Activated CD4-positive, alpha-beta memory T cell treated with anti-CD3 and anti-CD28 coated beads, Interleukin-2, amount 10 ng/mL, durations not matched to agents 7 days and 5 days (primary cell): ENCODE measurements around the gene KIAA0040. TPM values are rescaled to one million over a fixed set of nuclear protein-coding genes. Genes with fewer than 3 reads are reported as not detected.
A peak's percentile ranks its signal among the peaks of the same experiment; 100 is the strongest.

Source experiments
- CTCF ChIA-PET: fragments of 350-600 bp; sonication (Branson Sonifier 250); formaldehyde crosslinking; loops from one replicate; lab custom pipeline; 2021; ENCODE audit warnings: antibody characterized with exemption, inconsistent platforms; lab: Charles Lee
- POLR2A ChIA-PET: fragments of 350-600 bp; sonication (Branson Sonifier 250); formaldehyde crosslinking; loops from one replicate; lab custom pipeline; 2021; ENCODE audit warnings: antibody characterized with exemption; lab: Charles Lee
- DNase-seq: peaks from one replicate; pipeline ENCODE4 v3.0.0-alpha.2; 2020
- H3K27ac Mint-ChIP-seq: one replicate; pipeline ENCODE4 v1.8.0; 2021; ENCODE audit warnings: mild to moderate bottlenecking, mixed read lengths
- H3K27me3 Mint-ChIP-seq: one replicate; pipeline ENCODE4 v1.8.0; 2021; ENCODE audit warnings: mixed read lengths
- H3K36me3 Mint-ChIP-seq: one replicate; pipeline ENCODE4 v1.8.0; 2021; ENCODE audit warnings: low read depth, mixed read lengths
- H3K4me1 Mint-ChIP-seq: one replicate; pipeline ENCODE4 v1.8.0; 2021; ENCODE audit warnings: mixed read lengths
- H3K4me3 Mint-ChIP-seq: one replicate; pipeline ENCODE4 v1.8.0; 2021; ENCODE audit warnings: mild to moderate bottlenecking, mixed read lengths
- H3K9me3 Mint-ChIP-seq: one replicate; pipeline ENCODE4 v1.8.0; 2021; ENCODE audit warnings: mixed read lengths
- total RNA-seq, 2 experiments: library from RNA; stranded (reverse); gene quantifications; one replicate each; pipeline ENCODE4 v1.2.3, GENCODE V29; 2021

The KIAA0040 gene
- total RNA-seq: 10 to 100 TPM; 79.4 to 80.2 TPM

DNA sequence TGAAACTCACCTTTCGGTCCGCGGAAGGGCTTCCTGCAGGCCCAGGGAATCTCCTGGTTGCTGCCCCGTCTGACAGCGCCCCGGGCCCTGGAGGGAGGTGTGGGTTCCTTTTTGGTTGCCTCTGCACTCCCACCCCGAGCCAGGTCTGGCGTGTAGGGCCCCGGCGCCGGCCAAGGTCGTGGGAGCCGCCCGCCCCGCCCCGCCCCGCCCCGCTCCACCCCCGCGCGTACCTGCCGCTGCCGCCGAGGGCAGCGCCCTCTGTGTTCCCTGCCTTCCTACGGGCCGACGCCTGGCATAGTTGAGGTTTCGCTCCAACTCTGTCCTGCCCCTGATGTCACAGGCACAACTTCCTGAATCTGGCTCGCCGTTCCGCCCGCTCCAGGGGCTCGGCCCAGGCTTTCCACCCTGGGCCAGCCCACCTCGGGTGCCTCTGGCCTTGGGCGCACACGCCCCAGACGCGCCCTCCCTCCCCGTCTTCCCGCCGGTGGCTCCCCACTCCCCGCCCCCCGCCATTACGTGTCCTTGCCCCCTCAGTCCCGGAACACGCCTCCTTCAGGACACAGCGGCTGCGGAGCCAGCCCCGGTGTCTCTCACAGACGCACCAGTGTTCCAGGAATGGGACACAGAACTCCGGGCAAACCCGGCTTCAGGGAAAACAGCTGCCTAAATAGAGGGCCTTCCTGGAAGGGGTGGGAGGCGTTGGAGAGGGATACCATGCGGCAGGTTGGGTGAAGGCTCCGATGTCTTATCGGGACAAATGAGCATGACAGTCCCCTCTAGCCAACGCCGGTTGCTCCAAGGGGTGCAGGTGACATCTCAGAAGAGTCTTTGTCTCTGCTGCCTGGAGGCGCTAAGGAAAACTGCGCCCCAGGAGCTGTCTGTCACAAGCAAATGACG is at the start of gene KIAA0040:
TSS of gene KIAA0040 (minus strand) at position 147 of the 897 bp plus-strand sequence. CDS start 31,763 bp downstream, outside the sequence.
- Mint-ChIP-seq H3K27ac (peak within 1 kb of the TSS; percentile 93), H3K4me3 (peak within 1 kb of the TSS; percentile 95), H3K9me3 (no peaks in the 10 kb centered on the region), H3K4me1 (peaks cover 52% of the 10 kb centered on the region), H3K36me3 (peaks cover 41% of the 10 kb centered on the region), H3K27me3 (no peaks in the 10 kb centered on the region)
- DNase-seq: peak; percentile 65
- POLR2A ChIA-PET: interaction anchor here (1.0 to 9.6 kb wide), 10 partner anchors 10 to 193 kb away, joined by 3 to 145 read pairs (median 5); partner anchors contain the start of genes CACYBP and MRPS14
- CTCF ChIA-PET: interaction anchor here (1.0 to 6.7 kb wide), 6 partner anchors 10 to 126 kb away, joined by 3 to 57 read pairs (median 22); no protein-coding TSS in a partner anchor

GRCh38 chr1:175237389-175237788 is 44.8 kb upstream of the KIAA0040 start:
- Mint-ChIP-seq H3K4me1 (peaks cover 28% of the 10 kb centered on the region), H3K9me3 (peaks cover 10% of the 10 kb centered on the region), H3K36me3 (peaks cover 26% of the 10 kb centered on the region), H3K4me3 (no peak overlapping the region), H3K27ac (peak overlapping the region; percentile 16), H3K27me3 (no peaks in the 10 kb centered on the region)
- POLR2A ChIA-PET: no interaction called here
- no peak for DNase-seq
- CTCF ChIA-PET: no interaction called here

DNA sequence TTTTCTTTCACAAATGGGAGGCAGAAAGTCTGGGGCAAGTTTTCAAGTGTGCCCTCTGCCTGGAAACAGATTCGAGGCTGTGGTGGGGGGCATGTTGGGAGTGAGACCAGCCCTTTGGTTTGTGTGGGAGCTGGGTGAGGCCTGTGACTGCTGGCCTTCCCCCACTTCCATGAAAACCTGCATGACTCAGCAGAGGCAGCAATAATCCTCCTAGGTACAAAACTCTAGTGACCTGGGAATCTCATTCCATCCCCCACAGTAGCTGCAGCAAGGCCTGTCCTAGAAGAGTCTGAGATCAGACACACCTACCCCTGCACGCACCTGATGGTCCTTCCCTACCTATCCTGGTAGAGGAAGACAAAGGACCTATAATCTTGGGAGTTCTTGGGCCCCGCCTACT is 42.1 kb upstream of the KIAA0040 start:
- DNase-seq: no peak
- H3K9me3 Mint-ChIP-seq: peaks cover 11% of the 10 kb centered on the region
- H3K36me3 Mint-ChIP-seq: peaks cover 26% of the 10 kb centered on the region
- H3K27ac Mint-ChIP-seq: no peak overlapping the region
- no peaks in the 10 kb centered on the region for H3K27me3 Mint-ChIP-seq
- H3K4me1 Mint-ChIP-seq: peaks cover 28% of the 10 kb centered on the region
- ChIA-PET CTCF (interaction anchor here (1.7 kb wide), 1 partner anchor 83 kb away, joined by 5 read pairs; no protein-coding TSS in a partner anchor), POLR2A (interaction anchor here (1.0 kb wide), 1 partner anchor 34 kb away, joined by 3 read pairs; no protein-coding TSS in a partner anchor)
- H3K4me3 Mint-ChIP-seq: no peak overlapping the region

DNA sequence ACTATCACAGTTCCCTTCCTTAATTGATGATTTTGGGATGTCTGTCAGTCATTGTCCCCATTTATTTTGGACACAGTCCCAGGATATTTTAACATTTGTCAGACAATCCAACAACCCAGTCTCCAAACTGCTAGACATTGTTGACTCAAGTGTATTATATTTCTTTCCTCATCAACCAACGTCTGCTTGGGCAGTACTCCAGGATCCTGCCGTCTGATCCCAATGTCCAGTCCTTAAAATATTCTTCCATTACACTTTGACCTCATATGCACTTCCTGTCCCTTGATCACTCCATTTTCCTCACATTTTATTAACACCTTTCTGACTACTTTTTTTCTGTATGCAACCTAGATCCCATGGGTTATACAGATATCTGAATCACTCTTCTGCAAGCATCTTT is 39.8 kb upstream of the KIAA0040 start:
- no peak overlapping the region for H3K27ac Mint-ChIP-seq
- DNase-seq: no peak
- ChIA-PET CTCF (no interaction called here), POLR2A (no interaction called here)
- H3K4me3 Mint-ChIP-seq: no peak overlapping the region
- H3K27me3 Mint-ChIP-seq: no peaks in the 10 kb centered on the region
- H3K4me1 Mint-ChIP-seq: peaks cover 24% of the 10 kb centered on the region
- peaks cover 9% of the 10 kb centered on the region for H3K9me3 Mint-ChIP-seq
- peaks cover 17% of the 10 kb centered on the region for H3K36me3 Mint-ChIP-seq

DNA sequence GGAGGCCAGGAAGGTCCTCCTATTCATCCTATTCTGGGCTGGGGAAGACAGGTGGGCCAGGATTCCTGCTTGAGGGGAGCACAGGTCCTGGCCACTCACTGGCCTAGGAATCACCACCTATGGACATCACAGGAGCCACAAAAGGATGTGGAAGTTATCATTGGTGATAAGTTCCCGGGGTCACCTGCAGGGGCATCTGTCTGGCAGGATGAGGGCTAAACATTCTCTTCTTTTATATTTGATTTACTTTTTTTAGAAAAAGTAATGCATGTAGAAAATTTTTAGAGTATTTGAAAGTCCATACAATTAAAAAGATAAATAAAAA is 33.2 kb upstream of the KIAA0040 start:
- CTCF ChIA-PET: no interaction called here
- H3K27ac Mint-ChIP-seq: no peak overlapping the region

GRCh38 chr1:175222296-175222938 is 29.8 kb upstream of the KIAA0040 start:
- no peak overlapping the region for H3K4me3 Mint-ChIP-seq

More for the DNA sequence above, 33.2 kb upstream of the KIAA0040 start:
- H3K27me3 Mint-ChIP-seq: no peaks in the 10 kb centered on the region
- DNase-seq: no peak
- H3K36me3 Mint-ChIP-seq: no peaks in the 10 kb centered on the region
- H3K9me3 Mint-ChIP-seq: no peaks in the 10 kb centered on the region
- POLR2A ChIA-PET: no interaction called here
- no peak overlapping the region for H3K4me3 Mint-ChIP-seq
- no peaks in the 10 kb centered on the region for H3K4me1 Mint-ChIP-seq

GRCh38 chr1:175221557-175222175 is 29.1 kb upstream of the KIAA0040 start:
- H3K9me3 Mint-ChIP-seq: no peaks in the 10 kb centered on the region
- peaks cover 1% of the 10 kb centered on the region for H3K4me1 Mint-ChIP-seq
- no peak for DNase-seq
- POLR2A ChIA-PET: interaction anchor here (1.0 kb wide), 1 partner anchor 33 kb away, joined by 3 read pairs; no protein-coding TSS in a partner anchor
- CTCF ChIA-PET: no interaction called here
- H3K27ac Mint-ChIP-seq: no peak overlapping the region
- no peaks in the 10 kb centered on the region for H3K27me3 Mint-ChIP-seq
- no peaks in the 10 kb centered on the region for H3K36me3 Mint-ChIP-seq
- H3K4me3 Mint-ChIP-seq: no peak overlapping the region

More at GRCh38 chr1:175222296-175222938, 29.8 kb upstream of the KIAA0040 start:
- ChIA-PET CTCF (interaction anchor here (0.7 kb wide), 1 partner anchor 28 kb away, joined by 3 read pairs; no protein-coding TSS in a partner anchor), POLR2A (no interaction called here)
- H3K27ac Mint-ChIP-seq: no peak overlapping the region
- no peaks in the 10 kb centered on the region for H3K36me3 Mint-ChIP-seq
- no peaks in the 10 kb centered on the region for H3K9me3 Mint-ChIP-seq
- no peaks in the 10 kb centered on the region for H3K27me3 Mint-ChIP-seq
- peaks cover 1% of the 10 kb centered on the region for H3K4me1 Mint-ChIP-seq
- no peak for DNase-seq

- peaks cover 1% of the 10 kb centered on the region for H3K4me1 Mint-ChIP-seq
- CTCF ChIA-PET: interaction anchor here (0.6 kb wide), 1 partner anchor 1111 kb away, joined by 3 read pairs; no protein-coding TSS in a partner anchor
- no peak overlapping the region for H3K4me3 Mint-ChIP-seq
- H3K9me3 Mint-ChIP-seq: no peaks in the 10 kb centered on the region
- no peaks in the 10 kb centered on the region for H3K36me3 Mint-ChIP-seq
- H3K27ac Mint-ChIP-seq: no peak overlapping the region
- H3K27me3 Mint-ChIP-seq: no peaks in the 10 kb centered on the region
- POLR2A ChIA-PET: interaction anchor here (1.0 kb wide), 1 partner anchor 32 kb away, joined by 3 read pairs; no protein-coding TSS in a partner anchor
- DNase-seq: no peak
Measured at GRCh38 chr1:175220853-175221556, 28.4 kb upstream of the KIAA0040 start.

- Mint-ChIP-seq H3K4me3 (no peak overlapping the region), H3K4me1 (peaks cover 1% of the 10 kb centered on the region), H3K9me3 (no peaks in the 10 kb centered on the region), H3K36me3 (peaks cover 2% of the 10 kb centered on the region), H3K27me3 (no peaks in the 10 kb centered on the region), H3K27ac (no peak overlapping the region)
- ChIA-PET CTCF (no interaction called here), POLR2A (no interaction called here)
- no peak for DNase-seq
Measured at GRCh38 chr1:175219774-175220173, 27.2 kb upstream of the KIAA0040 start.

DNA sequence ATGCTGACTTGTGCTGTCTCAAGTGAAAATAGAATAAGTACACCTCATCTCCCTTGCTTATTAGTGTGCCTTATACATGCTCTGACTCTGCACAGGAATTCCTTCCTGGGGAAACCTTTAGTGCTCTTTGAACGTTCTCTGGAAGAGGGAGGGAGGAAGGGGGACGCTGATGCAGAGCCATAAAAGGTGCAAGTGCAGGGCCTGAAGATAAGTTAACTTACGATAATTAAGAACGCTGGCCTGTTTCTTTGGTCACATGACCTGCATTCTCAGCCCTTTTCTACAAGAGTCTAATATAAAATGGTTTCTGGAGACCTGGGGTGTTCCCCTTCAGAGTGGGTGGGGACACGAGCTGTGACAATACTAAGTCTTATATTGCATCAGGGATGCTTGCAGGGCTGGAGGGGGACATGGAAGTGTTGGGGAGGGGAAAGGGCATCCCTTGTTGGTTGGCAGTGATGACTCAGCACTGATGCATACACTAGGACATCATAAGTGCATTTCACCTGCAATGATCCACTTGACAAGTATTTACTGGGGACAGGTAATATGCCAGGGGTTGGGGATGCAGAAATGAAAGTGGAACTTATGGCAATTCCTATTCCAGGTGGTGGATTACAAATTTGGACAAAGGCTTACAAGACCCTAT is 26.3 kb upstream of the KIAA0040 start:
- DNase-seq: no peak
- H3K9me3 Mint-ChIP-seq: no peaks in the 10 kb centered on the region
- ChIA-PET POLR2A (no interaction called here), CTCF (no interaction called here)
- H3K4me3 Mint-ChIP-seq: no peak overlapping the region
- no peak overlapping the region for H3K27ac Mint-ChIP-seq
- peaks cover 1% of the 10 kb centered on the region for H3K4me1 Mint-ChIP-seq
- peaks cover 2% of the 10 kb centered on the region for H3K36me3 Mint-ChIP-seq
- H3K27me3 Mint-ChIP-seq: no peaks in the 10 kb centered on the region

- H3K9me3 Mint-ChIP-seq: peaks cover 5% of the 10 kb centered on the region
- H3K36me3 Mint-ChIP-seq: peaks cover 9% of the 10 kb centered on the region
- POLR2A ChIA-PET: no interaction called here
- H3K4me1 Mint-ChIP-seq: peaks cover 1% of the 10 kb centered on the region
- DNase-seq: no peak
- no peaks in the 10 kb centered on the region for H3K27me3 Mint-ChIP-seq
- H3K4me3 Mint-ChIP-seq: no peak overlapping the region
- H3K27ac Mint-ChIP-seq: no peak overlapping the region
- CTCF ChIA-PET: interaction anchor here (1.2 to 2.8 kb wide), 3 partner anchors 8 to 66 kb away, joined by 3 to 10 read pairs (median 4); no protein-coding TSS in a partner anchor
Measured at GRCh38 chr1:175217721-175218531, 25.4 kb upstream of the KIAA0040 start.
